ENCODE measurements around the gene CFAP97.
A peak's percentile ranks its signal among the peaks of the same experiment; 100 is the strongest.

Gene CFAP97

DNA sequence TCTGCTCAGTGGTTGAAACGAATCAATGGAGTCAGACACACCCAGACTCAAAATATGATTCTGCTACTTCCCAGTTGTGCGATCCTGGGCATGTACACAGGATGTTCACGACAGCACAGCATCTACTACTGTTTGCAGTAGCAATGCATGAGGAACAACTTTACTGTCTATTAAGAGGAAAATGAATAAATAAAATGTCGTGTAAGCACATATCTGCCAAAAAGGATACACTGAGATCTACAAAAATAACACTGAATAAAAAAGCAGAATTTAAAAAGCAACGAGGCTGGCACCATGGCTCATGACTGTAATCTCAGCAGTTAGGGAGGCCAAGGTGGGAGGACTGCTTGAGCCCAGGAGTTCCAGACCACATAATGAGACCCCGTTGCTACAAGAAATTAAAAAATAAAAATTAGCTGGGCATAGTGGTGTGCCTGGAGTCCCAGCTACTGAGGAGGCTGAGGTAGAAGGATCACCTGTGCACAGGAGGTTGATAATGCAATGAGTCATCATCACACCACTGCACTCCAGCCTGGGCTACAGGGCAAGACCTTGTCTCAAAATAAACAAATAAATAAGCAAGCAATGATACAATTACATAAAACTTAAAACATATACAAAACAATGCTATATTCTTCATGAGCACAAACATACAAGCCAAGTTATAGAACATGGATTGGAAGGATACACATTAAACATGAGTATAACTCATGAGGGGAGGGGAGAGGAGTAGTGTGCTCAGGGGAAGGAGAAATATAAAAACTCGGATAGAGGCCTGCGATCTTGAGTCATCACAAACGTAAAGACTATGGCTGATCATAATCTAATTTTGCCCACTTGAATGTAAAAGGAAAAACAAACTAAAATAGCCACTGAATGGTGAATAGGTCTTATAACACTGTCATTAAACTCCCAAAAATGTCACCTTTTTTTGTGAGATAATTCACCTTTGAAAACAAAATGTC lies 8.6 kb downstream of the CFAP97 start:
- no peak for DNase-seq

DNA sequence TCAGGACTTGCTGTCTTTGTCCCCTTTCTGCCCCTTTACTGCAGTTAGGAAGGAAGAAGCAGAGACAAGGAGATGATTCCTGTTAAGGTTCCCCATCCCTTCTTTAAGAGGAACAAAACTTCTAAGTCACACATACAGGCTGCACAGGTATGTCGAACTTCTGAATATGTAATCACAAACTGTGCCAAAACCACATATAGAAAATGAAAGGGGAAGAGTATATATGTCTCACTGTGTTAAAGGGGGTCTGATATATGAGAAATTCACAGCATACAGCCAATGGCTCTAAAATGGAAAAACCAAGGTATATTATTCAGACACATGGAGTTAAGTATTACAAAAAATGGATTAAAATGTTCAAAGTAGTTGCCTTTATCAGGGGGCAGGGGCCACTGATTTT lies 11.7 kb downstream of the CFAP97 start:
- no peak for DNase-seq

DNA sequence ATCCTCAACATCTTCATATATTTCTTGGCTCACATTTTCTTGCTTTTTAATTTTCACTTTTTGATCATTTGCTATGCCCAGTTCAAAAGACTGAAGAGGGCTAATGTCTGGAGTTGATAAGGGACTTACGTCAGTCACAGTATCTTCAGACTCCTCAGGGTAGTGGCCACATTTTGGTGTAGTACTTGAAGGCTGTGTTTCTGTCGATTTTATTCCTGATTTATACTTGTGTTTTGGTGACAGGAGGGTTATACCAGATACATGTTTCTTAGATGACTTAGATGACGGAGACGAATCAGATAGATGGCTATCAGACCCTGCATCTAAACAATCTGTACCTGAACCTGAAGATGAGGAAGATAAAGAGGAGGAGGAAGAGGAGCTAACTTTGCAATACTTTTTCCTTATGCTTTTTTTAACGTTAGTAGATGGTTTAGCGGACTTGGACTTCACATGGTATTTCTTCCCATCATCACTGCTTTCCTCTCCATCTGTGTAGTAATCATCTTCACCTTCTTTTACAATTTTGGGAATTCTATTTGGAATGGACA lies 13.4 kb downstream of the CFAP97 start:
- no peak for DNase-seq

DNA sequence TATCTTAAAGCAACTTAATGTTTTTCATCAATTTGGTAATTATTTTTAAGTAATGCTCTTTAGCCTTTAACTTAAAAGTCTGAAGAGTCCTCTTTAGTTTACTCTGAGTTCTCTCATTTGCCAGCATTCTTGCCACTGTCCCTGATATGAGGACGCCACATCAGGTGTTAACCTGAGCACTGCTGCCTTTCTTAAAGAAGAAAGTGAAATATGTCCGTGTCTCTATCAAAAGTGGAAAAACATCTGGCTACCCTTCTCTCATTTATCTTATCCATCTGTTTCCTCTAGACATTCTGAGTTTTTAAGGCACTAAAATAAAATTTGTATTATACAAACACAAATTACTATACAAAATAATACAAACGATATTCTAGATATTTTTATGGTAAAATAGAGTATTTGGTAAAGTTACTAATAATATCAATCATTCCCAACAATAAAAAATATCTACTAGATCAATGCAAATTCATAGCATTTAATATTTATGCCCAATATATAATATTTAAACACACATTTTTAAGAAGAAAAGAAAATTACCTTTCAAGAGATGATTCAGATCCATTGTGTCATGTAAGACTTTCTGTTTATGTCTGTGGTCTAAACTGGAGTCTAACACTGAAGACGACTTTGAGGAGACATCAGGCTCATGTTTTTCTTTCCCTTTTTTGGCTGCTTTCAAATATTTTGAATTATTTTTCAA lies 14.0 kb downstream of the CFAP97 start:
- DNase-seq, result no peak

DNA sequence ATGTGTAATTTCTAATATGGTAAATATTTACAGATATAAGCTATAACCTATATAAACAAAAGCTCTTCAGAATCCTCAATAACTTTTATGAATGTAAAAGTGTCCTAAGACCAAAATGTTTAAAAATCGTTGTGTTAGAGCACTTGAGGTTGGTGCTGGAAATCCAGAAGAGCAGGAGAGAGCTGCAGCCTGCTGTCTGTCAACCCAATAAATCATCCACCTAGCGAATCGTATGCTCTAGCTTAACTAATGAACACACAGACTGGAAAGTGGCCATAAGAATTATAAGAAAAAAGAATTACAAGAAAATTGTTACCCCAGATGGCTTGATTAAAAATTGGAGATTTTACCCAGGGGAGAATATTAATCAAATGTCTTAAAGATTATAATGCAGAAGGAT lies 17.0 kb downstream of the CFAP97 start:
- DNase-seq, result no peak

DNA sequence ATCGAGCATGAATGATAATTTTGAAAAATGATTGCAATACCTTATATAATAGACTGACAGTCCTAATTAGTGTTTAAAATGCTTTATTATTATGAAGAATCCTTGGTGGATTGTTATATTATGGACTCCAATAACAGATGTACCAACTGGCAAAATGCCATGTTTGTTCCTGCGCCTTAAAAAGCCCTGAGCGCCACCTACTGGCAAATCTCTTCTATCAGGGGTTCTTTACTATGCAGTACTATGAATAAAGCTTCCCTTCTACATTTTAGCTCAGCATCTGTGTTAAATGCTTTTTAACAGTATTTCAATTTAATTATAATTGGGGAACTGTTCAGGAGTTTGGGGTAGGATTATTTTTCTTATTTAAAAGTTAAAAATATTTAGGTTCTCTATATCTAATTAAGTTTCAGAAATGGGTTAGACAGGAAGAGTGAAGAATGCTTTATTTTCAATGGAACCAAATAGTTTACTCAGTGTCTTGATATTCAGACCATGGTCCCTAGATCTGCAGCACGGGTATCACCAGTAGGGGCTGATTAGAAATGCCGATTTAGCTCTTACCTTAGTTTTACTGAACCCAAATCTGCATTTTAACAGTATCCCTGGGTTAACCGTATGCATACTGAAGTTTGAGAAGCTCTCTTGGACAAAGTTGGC lies 20.0 kb downstream of the CFAP97 start:
- DNase-seq, result peak; percentile 80 to 84

DNA sequence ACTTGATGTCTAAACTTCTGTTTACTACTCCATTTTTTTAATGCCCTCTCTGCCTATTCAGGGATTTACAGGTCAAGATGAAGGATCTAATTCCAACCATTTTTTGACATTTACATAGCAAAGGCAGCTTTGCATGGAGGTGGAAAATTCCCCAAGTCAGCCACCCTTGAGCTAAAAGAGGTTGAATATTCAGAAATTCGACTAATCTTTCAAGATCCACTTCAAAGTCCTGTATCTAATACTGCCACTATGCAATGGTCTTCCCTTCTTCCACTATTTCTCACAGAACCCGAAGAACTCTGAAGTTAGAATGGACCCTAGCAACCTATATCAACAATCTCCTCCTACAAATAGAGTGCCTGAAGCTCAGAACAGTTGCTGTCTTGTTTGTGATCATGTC lies 21.6 kb downstream of the CFAP97 start:
- no peak for DNase-seq

DNA sequence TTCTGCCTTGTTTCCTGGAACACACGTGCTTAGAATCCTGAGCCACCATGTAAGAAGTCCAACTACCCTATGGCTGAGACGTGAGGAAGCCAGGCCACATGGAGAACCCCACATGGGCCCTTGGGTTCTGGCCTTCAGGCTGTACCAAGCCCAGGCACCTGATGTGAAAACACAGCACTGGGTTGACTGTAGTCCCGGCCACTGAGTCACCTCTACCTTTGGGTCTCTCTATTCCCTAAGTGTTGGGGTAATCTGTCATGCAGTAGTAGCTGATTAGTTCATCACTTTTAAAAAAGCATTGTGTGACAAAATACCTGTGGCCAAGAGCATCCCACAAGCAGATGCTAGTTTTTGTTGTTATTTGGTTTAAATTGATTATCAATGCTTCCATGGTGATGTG lies 24.3 kb downstream of the CFAP97 start:
- no peak for DNase-seq

DNA sequence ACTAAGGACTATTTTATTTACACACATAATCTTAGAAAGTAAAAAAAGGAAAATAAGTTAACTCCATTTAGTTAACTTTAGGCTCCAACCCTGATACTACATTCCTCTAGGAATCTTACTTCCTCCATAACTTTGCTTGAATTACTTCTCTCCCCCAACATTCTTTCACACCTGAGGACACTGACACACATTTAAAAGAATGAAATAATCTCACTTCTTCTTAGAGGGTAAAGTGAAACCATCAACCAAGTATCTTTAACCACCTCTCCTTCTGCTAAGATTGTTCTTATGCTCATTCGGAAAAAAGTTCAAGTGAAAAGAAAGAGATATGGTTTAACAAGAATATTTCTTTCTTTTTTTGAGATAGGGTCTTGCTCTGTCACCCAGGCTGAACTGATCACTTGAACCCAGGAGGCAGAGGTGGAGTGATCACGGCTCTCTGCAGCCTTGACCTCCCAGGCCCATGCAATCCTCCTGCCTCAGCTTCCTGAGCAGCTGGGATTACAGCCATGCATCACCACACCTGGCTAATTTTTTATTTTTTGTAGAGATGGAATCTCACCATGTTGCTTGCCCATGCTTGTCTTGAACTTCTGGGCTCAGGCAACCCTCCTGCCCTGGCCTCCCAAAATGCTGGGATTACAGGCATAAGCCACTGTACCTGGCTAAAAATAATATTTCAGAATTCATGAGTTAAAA lies 32.3 kb downstream of the CFAP97 start:
- no peak for DNase-seq

DNA sequence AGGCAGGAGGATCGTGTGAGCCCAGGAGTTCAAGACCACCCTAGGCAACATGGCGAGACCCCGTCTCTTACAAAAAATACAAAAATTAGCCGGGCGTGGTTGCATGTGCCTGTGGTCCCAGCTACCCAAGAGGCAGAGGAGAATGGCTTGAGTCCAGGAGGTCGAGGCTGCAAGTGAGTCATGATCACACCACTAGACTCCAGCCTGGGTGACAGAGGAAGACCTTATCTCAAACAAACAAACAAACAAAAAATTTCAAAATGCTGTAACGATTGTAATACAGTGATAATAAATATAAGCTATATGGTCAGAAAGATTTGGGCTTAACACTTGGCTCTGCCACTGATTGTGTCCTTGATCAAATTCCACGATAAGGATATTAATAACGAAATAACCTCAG lies 36.6 kb downstream of the CFAP97 start:
- DNase-seq, result no peak

DNA sequence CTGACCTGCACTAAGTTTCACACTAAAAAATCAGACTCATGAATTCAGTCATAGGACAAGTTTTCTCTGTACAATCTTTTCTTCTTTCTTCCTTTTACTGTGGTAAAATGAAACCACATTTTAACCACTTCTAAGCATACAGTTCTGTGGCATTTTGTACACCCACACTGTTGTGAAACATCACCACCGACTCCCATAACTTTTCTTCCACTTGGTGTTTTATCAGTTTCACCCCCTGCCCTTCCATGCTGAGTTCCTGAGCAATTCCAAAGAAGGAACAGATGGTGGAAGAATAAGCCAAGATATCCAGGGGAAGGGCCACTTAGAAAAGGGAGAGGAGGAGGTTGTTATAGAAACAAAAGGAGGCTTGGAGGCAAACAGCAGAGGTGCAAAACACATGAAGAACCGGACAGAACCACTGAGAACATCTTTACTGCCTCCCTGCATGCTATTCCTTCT lies 38.2 kb downstream of the CFAP97 start:
- peak; percentile 8 to 11 for DNase-seq

DNA sequence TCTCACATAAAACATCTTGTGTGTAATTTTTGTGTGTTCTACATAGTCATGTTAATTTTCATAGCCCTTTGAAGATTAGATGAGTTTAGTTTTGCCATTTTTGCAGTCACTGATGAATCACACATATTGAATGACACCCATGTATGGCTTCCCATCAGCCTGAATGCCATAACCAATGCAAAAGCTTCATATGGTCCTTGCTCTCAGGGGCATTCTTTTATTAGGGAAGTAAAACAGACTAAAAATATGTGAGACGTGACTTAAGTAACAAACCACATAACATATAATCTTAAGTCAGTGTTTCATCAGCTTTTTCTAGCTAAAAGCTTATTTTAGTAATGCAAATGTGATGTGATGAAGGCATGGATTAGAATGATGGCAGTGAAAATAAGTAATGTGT lies 52.5 kb downstream of the CFAP97 start:
- DNase-seq, result no peak

DNA sequence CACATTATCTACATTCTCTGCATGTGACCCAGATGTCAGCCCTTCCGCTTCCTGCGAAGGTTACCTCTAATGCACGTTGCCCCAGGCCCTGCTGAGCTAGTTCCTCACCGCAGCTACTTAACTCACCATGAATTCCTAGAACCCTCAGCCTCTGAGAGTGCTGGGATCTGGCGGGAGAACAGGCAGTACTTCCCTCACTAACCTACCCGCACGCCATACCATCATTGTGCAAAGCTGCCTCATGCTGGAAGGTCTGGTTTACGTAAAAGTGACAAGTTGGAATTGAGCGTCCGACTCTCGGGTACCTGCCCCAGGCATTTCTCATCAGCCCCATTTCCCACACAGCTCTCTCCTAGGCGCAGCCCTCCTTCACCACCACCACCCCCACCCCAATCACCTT lies 54.4 kb downstream of the CFAP97 start:
- no peak for DNase-seq

DNA sequence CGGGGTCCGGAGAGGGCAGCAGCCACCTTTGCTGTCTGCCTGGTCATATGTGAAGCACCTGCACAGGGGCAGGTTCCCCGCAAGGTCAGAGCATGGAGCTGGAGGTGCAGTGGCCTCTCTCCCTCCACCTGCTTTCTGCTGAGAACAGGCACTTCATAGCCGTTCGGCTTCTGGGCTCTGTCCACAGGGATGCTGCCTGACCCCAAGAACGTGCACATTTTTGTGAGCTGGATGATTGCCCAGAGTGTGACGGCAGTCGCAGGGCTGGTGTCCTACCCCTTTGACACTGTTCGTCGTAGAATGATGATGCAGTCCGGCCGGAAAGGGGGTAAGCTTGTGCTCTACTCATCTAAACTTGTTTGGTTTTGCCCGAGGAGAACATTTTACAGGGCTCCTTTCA lies 58.2 kb downstream of the CFAP97 start:
- no peak for DNase-seq

DNA sequence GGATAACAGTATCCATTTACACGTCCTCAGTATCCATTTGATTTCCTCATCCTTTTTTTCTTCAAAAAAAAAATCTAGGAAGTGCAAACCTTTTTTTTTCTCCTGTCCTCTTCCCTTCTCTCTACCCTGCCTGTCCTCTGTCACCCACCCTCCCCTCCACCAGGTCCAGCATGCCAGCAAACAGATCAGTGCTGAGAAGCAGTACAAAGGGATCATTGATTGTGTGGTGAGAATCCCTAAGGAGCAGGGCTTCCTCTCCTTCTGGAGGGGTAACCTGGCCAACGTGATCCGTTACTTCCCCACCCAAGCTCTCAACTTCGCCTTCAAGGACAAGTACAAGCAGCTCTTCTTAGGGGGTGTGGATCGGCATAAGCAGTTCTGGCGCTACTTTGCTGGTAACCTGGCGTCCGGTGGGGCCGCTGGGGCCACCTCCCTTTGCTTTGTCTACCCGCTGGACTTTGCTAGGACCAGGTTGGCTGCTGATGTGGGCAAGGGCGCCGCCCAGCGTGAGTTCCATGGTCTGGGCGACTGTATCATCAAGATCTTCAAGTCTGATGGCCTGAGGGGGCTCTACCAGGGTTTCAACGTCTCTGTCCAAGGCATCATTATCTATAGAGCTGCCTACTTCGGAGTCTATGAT lies 59.1 kb downstream of the CFAP97 start:
- no peak for DNase-seq

DNA sequence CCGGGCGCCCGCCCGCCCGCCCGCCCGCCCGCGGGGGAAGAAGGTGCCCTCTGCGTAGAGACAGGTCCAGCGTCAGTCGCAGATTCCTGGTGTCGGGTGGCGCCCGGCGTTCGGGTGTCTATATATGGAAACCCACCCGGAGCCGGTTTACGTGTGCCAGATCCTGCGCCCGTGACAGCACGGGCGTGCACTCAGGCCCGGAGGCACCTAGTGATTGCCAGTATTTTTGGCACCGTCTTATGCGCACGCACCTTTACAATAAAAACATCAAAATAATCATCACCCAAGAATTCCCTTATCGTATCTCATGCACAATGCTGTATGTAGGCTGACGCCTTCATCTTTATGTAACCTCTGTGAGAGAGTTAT lies 60.2 kb downstream of the CFAP97 start:
- peak; percentile 5 to 26 for DNase-seq

DNA sequence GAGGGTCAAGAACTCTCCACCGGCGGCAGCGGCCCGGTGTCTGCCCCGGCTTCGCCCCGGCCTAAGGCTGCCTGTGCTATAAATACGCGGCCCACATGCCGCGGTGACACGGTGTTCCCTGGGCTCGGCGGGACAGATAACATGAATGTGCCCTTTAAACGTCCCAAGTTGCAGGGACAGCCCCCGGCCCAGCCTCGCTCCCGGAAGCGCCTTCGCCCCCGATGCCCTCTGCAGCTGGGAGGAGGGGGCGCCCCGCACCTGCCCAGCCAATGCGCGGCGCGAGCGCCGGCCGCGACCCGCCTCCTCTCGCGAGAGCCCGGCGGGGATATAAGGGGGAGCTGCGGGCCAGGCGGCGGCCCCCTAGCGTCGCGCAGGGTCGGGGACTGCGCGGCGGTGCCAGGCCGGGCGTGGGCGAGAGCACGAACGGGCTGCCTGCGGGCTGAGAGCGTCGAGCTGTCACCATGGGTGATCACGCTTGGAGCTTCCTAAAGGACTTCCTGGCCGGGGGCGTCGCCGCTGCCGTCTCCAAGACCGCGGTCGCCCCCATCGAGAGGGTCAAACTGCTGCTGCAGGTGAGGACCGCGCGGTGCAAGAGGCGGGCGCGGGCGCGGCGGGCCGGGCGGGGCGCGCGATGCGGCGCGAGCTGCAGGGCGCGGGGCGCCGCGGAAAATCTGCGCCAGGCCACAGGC lies 60.7 kb downstream of the CFAP97 start, which contains the start of gene SLC25A4:
SLC25A4 (plus strand) TSS at position 355 of the 689 bp plus-strand sequence; CDS start at position 462, 107 bp downstream.
- DNase-seq, result peak; percentile 73 to 85

DNA sequence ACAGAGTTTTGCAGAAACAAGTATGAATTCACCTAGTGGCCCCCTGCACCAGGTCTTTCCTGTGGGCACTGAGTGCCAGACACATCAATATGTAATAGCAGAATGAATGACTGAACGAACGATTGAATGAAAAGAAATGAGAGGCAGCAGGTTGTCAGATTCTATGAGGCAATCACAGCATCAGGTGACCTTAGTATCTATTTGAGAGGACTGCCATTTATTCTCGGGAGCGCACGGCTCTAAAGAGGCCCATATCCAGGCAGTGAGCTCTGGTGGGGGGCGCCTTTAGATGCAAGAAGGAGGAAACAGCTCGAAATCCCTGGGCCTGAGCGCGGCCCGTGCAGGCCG lies 61.3 kb downstream of the CFAP97 start:
- no peak for DNase-seq

DNA sequence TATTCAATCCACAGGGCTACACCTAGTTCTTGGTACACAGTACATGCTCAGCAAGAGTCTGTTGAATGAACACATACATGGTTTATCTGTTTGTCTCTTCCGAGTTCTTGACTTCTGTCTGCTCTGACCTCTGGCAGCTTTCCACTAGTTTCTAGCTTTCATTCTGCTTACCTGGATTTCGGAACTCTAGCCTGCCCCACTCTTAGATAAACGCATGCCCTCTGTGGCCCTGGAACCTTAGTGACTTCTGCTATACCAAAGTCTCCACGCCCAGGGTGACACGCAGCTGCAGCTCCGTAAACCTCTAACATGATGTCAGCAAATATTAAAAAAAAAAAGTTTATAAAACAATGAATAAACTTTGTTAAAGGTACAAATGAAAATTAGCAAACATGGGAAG lies 62.0 kb downstream of the CFAP97 start:
- no peak for DNase-seq

DNA sequence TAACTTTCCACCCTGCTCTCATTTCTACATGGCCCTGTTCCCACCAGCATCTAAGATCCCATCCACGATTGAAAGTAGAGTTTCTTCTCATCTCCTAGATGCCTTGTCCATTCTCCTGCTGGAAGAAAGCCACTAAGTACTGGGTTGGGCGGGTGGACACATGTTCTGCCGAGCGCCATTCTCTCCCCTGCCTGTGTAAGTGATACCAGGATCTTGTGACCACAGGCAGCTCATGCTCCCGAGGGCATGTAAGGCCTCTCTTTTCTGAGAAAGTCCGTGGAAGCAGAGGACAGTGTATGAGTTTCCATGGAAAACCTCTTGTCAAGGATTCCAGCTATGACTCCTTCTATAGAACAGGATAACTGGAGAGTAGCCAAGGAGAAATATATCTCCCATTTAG lies 64.1 kb downstream of the CFAP97 start:
- no peak for DNase-seq

DNA sequence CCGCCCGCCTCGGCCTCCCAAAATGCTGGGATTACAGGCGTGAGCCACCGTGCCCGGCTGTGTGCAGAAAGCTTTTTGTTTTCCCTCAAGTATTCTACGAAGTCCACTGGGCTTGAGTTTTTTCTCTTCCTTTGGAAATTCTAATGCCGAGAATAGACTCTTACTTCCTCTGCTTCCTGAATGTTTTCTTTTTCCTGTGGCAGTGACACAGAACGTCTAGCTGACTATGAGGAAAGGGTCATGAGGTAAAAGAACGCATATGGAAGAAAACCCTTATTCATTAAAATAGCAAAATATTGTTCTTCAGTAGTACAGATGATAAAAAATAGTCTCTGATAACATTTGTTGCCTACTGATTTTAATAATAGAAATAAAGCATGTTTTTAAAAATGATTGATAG lies 65.6 kb downstream of the CFAP97 start:
- DNase-seq, result no peak

Measured in activated CD4-positive, alpha-beta T cell treated with anti-CD3 and anti-CD28 coated beads for 4 hours (primary cell).